Measurements from ENCODE around the gene CYP2F1.
"Not testable (repeated sequence)": the region's sequence is repeated elsewhere in the genome, so short reads cannot be mapped to it uniquely, and the experiment has no call there.

The CYP2F1 gene, protein sequence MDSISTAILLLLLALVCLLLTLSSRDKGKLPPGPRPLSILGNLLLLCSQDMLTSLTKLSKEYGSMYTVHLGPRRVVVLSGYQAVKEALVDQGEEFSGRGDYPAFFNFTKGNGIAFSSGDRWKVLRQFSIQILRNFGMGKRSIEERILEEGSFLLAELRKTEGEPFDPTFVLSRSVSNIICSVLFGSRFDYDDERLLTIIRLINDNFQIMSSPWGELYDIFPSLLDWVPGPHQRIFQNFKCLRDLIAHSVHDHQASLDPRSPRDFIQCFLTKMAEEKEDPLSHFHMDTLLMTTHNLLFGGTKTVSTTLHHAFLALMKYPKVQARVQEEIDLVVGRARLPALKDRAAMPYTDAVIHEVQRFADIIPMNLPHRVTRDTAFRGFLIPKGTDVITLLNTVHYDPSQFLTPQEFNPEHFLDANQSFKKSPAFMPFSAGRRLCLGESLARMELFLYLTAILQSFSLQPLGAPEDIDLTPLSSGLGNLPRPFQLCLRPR

DNA sequence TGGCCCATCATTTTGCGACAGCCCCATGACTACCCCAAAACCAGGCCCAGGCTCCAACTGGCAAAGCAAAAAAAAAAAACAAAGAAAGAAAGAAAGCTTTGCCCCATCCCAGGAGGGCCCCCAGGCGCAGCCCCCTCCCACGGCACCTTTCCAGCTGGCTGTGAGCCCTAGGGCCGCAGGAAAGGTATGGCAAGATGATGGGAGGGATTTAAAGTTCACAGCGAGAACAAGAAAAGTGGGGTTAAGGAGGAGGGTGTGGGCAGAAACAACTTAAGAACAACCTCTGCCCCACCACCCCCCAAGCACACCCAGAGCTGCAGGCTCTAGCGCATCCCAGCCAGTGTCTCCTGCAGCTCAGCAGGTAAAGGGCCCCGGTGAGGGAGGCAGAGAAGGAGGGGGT lies at the start of gene CYP2F1:
Gene CYP2F1, plus strand, starts transcription at position 301 of the 400 bp plus-strand sequence. CDS start 1,757 bp downstream, outside the sequence.
- DNase-seq, result no peak

DNA sequence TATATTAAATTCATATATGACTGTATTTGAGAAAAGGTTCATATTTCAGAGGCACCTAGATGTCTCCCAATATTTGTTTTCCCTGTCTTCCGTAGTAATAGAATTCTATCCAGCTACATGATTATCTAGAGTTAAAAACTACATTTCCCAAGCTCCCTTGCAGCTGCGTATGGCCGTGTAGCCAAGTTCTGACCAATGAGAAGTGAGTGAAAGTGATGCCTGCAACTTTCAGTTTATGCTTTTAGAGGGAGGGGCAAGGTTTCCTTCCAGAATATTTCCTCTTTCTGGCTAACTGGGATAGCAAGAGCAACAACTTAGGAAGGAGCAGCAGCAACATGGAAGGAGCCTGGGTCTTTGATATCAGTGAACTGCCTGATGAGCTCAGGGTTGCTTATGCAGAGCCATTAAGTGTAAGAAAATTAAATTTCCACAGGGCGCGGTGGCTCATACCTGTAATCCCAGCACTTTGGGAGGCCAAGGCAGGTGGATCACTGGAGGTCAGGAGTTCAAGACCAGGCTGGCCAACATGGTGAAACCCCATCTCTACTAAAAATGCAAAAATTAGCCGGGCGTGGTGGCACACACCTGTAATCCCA lies 49.2 kb upstream of the CYP2F1 start:
- DNase-seq, result peak; percentile 20

DNA sequence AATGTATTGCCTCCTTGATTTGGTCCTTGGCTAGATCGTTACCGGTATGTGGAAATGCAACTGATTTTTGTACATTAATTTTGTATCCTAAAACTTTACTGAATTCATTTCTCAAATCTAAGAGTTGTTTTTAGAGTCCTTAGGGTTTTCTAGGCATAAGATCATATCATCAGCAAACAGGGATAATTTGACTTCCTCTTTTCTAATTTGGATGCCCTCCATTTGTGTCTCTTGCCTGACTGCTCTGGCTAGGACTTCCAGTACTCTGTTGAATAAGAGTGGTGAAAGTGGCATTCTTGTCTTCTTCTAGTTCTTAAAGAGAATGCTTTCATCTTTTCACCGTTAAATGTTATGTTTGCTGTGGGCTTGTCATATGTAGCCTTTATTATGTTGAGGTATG lies 37.9 kb upstream of the CYP2F1 start:
- no peak for DNase-seq

DNA sequence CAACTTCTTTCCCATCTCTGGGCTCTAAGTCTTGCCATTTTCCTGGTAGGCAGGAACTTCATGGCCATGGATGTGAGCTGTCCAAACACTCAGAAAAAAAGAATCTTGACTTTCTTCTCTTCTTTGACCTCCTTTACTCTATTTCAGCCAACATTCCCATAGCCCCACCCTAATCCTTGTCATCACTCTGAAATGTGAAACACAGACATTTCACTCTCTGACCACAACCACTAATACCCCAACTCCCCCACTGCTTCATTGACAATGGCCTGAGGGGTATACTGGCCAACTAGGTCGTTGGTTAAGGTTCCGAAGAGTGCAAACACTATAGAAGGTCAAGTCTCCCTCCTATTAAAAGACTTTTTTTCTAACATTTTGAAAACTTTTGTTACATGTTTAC lies 30.7 kb upstream of the CYP2F1 start:
- no peak for DNase-seq

DNA sequence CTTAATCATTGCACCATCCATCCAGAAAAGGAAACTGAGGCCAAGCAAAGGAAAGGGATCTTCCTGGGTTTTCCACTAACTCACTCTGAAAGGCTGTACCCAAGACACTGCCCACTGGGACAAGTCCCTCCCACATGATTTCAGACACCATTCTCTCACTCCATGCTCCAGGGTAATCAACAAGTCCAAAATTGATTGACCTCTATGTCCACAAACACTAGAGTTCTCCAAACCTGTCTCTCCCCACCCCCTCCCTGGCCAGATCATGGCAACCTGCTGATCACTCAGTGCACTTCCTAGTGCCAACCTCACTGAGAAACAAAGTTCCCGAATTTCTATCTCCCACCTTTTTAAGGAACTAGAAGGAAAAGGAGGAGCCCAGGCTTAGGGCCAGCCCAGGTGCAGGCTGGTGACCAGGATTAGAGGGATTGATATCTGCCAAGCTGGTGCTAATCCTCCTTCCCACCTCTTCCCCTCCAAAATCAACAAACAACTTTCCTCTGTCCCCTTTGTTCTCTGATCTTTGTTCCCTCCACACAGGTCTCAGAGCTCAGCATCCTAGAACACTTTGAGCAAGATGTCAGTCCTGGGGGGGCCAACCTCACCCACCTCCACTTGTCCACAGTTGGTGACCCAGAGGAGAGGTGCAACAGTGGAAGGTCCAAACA lies 28.4 kb upstream of the CYP2F1 start:
- no peak for DNase-seq

DNA sequence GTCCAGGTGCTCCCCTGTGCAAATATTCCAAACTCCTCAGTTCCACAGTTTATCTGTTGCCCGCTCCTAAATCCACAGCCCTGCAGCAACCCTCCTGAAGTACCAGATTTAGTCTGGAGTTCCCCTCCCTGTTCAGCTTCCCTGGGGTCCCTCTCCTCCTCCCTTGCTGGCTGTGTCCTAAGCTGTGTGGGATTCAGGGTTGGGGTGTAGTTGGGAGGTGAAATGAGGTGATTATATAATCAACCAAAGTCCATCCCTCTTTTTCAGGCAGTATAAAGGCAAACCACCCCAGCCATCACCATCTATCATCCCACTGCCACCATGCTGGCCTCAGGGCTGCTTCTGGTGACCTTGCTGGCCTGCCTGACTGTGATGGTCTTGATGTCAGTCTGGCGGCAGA lies 26.1 kb upstream of the CYP2F1 start, which contains the start of gene CYP2A13:
Gene CYP2A13, plus strand, starts transcription at position 301 of the 400 bp plus-strand sequence. Its CDS starts 21 bp downstream, at position 322.
- DNase-seq, result no peak

DNA sequence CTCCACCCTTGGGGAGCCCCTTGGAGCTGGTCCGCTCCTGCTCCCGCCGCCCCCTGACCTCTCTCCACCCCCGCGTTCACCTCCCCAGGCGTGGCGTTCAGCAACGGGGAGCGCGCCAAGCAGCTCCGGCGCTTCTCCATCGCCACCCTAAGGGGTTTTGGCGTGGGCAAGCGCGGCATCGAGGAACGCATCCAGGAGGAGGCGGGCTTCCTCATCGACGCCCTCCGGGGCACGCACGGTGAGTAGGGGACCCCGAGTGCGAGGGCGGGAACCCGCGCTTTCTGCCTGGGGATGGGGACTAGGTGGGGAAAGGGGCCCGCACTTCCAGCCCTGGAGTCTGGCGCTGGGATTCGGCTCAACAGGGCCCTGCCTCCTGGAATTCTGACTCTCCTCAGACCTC lies 24.3 kb upstream of the CYP2F1 start:
- no peak for DNase-seq

DNA sequence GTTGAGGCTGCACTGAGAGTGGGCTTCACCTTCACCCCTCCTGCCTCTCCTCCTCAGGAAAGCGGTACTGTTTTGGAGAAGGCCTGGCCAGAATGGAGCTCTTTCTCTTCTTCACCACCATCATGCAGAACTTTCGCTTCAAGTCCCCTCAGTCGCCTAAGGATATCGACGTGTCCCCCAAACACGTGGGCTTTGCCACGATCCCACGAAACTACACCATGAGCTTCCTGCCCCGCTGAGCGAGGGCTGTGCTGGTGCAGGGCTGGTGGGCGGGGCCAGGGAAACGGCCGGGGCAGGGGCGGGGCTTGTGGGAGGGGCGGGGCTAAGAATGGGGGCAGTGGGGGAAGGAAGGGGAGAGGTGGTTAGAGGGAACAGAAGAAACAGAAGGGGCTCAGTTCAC lies 18.5 kb upstream of the CYP2F1 start:
- DNase-seq, result no peak

DNA sequence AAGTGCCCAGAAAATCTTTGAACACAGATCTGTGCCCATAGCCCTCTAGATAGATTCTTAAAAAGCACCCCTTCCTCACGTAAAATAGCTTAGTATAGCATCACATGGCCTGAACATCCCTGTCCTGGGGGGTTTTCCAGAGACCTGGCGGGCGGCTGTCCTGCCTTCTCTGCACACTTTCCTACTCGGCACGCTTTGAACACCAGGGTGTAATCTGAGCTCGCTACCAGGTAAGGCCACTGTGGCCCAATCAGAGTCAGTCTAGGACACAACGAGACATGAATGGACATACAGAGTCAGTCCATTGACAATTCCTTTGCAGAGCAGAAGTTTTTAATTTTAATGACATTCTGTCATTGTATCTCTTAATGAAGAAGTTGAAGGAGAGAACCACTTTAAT lies 17.9 kb upstream of the CYP2F1 start:
- no peak for DNase-seq

DNA sequence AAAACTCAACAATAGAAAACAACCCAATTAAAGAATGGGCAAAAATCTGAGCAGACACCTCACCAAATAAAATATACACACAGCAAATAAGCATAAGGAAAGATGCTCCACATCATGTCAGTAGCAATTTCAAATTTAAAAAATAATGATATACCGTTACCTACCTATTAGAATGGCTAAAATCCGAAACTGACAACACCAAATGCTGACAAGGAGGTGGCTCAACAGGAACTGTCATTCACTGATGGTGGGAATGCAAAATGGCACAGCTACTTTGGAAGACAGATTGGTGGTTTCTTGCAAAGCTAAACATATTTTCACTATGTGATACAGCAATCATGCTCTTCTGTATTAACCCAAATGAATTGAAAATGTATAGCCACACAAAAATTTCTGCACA lies 16.9 kb upstream of the CYP2F1 start:
- DNase-seq, result no peak

DNA sequence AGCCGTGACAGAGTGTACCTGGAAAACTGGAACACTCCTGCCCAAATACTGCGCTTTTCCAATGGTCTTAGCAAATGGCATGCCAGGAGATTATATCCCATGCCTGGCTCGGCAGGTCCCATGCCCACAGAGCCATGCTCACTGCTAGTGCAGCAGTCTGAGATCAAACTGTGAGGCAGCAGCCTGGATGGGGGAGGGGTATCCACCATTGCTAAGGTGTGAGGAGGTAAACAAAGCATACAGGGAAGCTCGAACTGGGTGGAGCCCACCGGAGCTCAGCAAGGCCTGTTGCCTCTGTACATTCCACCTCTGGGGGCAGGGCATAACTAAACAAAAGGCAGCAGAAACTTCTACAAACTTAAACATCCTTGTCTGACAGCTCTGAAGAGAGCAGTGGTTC lies 15.5 kb upstream of the CYP2F1 start:
- DNase-seq, result no peak

DNA sequence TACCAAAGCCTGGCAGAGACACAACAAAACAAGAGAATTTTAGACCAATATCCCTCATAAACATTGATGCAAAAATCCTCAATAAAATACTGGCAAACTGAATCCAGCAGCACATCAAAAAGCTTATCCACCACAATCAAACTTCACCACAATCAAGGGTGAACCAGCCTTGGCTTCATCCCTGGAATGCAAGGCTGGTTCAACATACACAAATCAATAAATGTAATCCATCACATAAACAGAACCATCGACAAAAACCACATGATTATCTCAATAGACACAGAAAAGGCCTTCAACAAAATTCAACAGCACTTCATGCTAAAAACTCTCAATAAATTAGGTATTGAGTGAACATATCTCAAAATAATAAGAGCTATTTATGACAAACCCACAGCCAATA lies 12.0 kb upstream of the CYP2F1 start:
- not testable (repeated sequence) for DNase-seq

DNA sequence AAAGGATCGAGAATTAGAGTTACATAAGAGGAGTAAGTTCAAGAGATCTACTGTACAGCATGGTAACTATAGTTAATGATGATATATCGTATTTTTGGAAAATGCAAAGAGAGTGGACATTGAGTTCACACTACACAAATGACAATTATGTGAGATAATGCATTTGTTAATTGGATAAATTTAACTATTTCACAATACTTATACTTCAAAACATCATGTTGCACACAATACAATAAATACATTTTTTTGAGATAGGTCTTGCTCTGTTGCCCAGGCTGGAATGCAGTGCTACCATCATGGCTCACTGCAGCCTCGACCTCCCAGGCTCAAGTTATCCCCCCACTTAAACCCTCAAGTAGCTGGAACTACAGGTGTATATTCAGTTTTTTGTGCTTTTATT lies 8.1 kb upstream of the CYP2F1 start:
- DNase-seq, result no peak

DNA sequence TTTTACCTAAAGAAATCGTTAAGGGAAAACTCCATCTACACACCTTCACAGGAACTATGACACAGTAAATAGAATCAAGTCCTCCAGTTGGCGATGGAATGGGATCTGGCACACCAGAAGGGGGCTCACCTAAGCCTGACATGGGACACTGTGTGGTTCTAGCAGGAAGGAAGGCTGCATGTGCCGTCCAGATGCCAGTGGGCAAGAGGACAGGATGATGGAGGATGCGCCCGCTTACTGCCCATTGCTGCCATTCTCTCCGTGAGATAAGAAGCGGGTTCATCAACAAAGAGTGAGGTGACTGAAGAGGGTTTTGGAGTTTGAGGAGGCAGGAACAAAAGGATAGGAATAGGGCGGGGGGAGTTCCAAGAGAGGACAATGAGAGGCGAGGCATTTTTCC lies 2.9 kb upstream of the CYP2F1 start:
- DNase-seq, result no peak

DNA sequence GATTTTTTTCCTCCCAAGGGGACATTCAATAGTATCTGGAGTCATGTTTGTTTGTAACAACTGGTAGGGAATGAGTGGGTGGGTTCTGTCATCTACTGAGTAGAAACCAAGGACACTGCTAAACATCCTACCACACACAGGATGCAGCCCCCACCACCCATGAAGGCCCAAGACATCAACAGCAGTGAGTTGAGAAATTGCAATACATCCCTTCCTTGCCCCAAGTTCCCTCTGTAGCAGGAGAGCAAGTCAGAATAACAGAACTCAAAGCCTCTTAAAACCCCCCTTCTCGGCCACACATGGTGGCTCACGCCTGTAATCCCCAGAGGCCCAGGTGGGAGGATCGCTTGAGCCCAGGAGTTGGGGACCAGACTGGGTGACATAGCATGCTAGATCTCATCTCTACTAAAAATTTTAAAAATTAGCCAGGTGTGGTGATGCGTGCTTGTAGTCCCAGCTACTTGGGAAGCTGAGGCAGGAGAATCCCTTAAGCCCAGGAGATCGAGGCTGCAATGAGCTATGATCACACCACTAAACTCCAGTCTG lies 2.4 kb upstream of the CYP2F1 start:
- no peak for DNase-seq

DNA sequence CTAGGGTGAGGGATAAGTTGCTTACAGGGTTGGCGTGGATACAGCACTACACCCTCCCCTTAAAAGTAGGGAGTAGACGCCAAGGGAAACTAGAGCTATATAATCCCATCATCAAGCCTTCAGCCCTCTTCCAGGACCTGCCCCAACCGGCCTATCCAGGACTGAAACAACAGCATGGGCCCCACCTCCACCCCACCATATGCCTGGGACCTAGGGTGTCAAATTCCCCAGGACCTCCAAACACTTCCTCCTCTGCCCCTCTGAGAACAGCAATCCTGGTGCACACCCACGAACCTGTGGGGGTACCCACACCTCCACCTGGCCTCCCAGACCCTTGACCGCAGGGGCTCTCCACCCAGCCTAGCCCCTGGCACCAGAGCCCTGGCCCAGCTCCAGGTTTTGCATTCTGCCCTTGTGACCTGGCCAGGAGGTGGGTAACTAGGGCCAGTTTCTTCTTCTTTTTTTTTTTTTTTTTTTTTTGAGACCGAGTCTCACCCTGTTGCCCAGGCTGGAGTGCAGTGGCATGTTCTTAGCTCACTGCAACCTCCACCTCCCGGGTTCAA lies 1.4 kb upstream of the CYP2F1 start:
- DNase-seq, result no peak

DNA sequence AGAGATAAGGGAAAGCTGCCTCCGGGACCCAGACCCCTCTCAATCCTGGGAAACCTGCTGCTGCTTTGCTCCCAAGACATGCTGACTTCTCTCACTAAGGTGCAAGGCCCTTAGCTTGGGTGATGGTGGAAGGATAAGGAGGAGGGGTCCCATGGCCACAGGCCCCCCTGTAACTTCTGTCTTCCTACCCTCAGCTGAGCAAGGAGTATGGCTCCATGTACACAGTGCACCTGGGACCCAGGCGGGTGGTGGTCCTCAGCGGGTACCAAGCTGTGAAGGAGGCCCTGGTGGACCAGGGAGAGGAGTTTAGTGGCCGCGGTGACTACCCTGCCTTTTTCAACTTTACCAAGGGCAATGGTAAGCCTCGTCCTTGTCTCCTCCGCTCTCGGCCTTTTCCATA lies 2.0 kb downstream of the CYP2F1 start:
- no peak for DNase-seq

DNA sequence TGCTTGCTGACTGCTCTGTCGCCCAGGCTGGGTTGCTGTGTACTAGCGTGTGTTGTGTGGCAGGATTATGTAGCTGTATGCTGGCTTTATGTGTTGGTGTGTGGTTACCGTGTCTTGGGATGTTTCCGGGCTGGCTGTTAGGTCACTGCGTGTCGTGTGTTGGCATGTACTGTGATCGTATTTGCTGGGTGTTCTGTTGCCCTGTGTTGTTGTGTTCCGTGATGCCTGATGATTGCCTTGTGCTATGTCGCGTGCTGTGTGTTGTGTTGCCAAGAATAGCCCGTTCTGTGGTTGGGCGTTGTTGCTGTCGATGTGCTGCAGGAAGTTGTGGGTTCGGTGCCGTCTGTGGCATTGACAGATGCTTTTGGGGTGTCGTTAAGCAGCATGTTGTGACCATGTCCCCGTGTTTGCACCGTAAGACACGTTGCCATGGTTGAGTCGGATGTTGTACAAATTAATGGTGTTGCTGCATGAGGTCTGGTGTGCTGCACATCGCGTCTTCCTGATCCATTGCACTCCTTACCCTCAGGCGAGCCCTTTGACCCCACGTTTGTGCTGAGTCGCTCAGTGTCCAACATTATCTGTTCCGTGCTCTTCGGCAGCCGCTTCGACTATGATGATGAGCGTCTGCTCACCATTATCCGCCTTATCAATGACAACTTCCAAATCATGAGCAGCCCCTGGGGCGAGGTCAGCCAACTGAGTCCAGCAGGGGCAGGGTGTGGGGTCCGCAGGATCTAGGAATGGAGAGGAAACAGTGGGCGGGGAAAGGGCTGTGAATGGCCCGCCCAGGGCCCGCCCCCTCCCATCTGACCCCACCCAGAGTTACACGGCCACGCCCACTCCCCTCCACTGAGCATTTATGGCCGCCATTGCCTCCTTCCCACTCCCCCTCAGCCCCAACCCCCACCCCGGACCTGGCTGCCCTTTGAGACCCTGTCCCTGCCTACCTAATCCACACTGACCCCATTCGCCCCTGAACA lies 7.0 kb downstream of the CYP2F1 start:
- DNase-seq, result peak; percentile 92

DNA sequence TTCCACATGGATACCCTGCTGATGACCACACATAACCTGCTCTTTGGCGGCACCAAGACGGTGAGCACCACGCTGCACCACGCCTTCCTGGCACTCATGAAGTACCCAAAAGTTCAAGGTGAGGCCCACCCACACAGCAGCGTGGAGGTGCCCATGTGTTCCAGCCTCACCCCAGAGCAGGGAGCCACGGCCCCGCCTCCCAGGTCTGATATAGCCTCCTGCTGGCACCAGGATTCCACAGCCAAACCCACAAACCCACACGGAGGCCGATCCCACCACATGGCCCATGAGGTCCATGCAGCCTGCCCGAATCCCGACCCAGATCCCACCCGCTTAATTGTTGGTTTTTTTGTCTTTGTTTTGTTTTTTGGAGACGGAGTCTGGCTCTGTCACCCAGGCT lies 8.6 kb downstream of the CYP2F1 start:
- not testable (repeated sequence) for DNase-seq

DNA sequence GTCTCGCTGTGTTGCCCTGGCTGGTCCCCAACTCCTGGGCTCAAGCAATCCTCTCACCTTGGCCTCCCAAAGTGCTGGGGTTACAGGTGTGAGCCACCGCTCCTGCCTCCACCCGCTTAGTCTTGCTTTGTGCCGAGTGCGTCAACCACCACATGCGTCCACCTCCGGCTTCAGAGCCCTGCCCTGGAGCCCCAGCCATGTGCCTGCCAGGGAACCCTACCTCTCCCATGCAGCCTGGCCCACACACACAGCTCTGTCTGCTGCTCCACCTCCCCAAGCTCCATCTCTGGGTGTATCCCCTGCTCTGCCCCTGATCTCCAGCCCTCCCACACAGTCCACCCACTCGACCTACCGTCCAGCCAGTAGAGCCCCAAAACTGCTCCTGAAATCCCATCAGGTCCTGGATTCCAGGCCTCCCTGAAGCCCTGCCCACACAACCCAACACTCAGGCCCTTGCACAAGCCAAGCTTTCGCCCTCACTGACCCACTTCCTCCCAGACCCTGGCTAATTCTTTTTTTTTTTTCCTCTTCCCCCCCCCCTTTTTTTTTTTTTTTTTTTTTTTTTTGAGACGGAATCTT lies 9.6 kb downstream of the CYP2F1 start:
- no peak for DNase-seq

DNA sequence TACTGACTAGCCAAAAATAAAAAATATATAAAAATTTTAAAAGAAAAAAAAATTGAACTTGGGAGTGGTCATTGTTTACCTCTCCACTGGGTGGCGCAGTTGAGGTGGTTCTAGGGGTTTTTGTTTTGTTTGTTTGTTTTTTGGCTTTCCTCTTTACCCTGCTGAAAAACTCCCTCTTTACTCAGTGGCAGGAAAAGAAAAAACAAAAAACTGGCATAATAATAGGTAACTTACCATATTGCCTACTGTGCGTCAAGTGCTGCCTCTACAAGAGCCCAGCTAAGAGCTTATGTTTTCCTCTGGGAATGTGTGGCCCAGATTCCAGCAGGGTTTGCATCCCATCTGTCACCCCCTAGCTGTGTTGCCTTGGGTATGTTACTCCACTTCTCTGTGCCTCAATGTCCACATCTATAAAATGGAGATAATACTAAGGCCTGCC lies 12.6 kb downstream of the CYP2F1 start:
- DNase-seq, result peak; percentile 68

Measured in CD4-positive, alpha-beta T cell treated with Interleukin-17A for 1 hour (primary cell).